Ovary (tissue), 9 donors: Measurements from ENCODE around the gene NME7. TPM values are rescaled to one million over a fixed set of nuclear protein-coding genes. Genes with fewer than 3 reads are reported as not detected.

Experiments used
- DNase-seq, 5 donors: peaks; one replicate each; pipeline ENCODE4 v3.0.0-alpha.2; 2019 to 2020
- H3K27ac ChIP-seq, 2 donors: fragments of 200-600 bp; one replicate each; pipeline versions ENCODE4 v1.5.1 to v1.8.0; 2019 to 2022
- H3K27me3 ChIP-seq: fragments of 200-600 bp; one replicate; pipeline ENCODE4 v1.8.0; 2022
- H3K36me3 ChIP-seq: fragments of 200-600 bp; sonication (generic); one replicate; pipeline ENCODE4 v1.5.1; 2019
- H3K4me1 ChIP-seq: one replicate; pipeline ENCODE4 v1.8.1; 2013; ENCODE audit warnings: mild to moderate bottlenecking, moderate library complexity; ENCODE audit not compliant: insufficient read depth
- H3K4me3 ChIP-seq: fragments of 200-600 bp; sonication (generic); one replicate; pipeline ENCODE4 v1.5.1; 2017
- H3K9me3 ChIP-seq, 2 donors: fragments of 200-600 bp in 1 of 2; sonication (generic) in 1 of 2; one replicate each; pipeline versions ENCODE4 v1.5.1 to v1.8.1; 2013 to 2019; ENCODE audit warnings: mild to moderate bottlenecking in 1 of 2, moderate library complexity in 1 of 2
- CTCF ChIP-seq, 3 donors: fragments of 450-650 bp in 2 of 3; fragments of 200-600 bp in 1 of 3; IDR thresholded peaks; one replicate each; pipeline versions ENCODE4 v1.5.1 to v1.8.0; 2016 to 2022; ENCODE audit warnings: antibody characterized with exemption in 3 of 3, mild to moderate bottlenecking in 1 of 3
- EP300 ChIP-seq: sonication (generic); formaldehyde crosslinking; IDR thresholded peaks from one replicate; pipeline ENCODE4 v1.6.1; 2017; ENCODE audit warnings: antibody characterized with exemption
- POLR2A ChIP-seq: fragments of 450-650 bp; IDR thresholded peaks from one replicate; pipeline ENCODE4 v1.6.1; 2017; ENCODE audit warnings: antibody characterized with exemption, mild to moderate bottlenecking, moderate library complexity
- WGBS, 3 donors: extraction: QIAGEN DNeasy Blood & Tissue Kit in 1 of 3; methylation state at CpG; one replicate each; pipeline versions ENCODE4 v1.1.5 to v1.1.7; 2013 to 2017; 5-methylcytosine and 5-hydroxymethylcytosine counted together
- intact Hi-C, 4 donors: fragments of 100-400 bp; cut with DNase I; formaldehyde crosslinking; loops; one replicate each; pipeline versions ENCODE4 v1.11.0 to v1.15.1; 2022 to 2023
- polyA plus RNA-seq, 2 donors: library from polyadenylated mRNA; stranded (reverse); fragments of 200-250 nt in 1 of 2; fragments of 350-450 nt in 1 of 2; fragmentation: Illumina TruSeq in 1 of 2; extraction: RNeasy Lipid Tissue Mini Kit (QIAGEN cat#74804) in 1 of 2; gene quantifications; one replicate each; pipeline ENCODE4 v1.2.3, GENCODE V29; 2013 to 2014
- total RNA-seq, 7 donors: library from RNA; depleted of rRNA in 2 of 7; stranded (reverse); fragments of >200 nt in 2 of 7; fragmentation: NEBNext Ultra II Directional in 3 of 7; extraction: Animal tissue kit (Norgen Biotek cat#: 25700) in 3 of 7; gene quantifications; one replicate each; pipeline versions ENCODE4 v1.1.0 to v1.2.4, GENCODE V29; 2016 to 2023
- donor health status: DM: no; HTN: no; CAD: no; lungs with moderate emphysema.
- donor health status: DM: no; HTN: no; CAD: no.
- donor health status: Bipolar disorder and iron deficiency.
- donor health status: DM: yes; HTN: yes; CAD: no.
- donor health status: DM: no; HTN: no; CAD: no.
- donor health status: DM: yes; HTN: yes; CAD: no.

Gene NME7
- total and polyA plus RNA-seq, 9 donors = 14.2 to 30.0 (median 18.4) TPM

- peak; percentile 48 to 81 (median 58) for DNase-seq
- no peaks in the 10 kb centered on the region for H3K27me3 ChIP-seq
- no peaks in the 10 kb centered on the region for H3K9me3 ChIP-seq
- H3K36me3 ChIP-seq = no peaks in the 10 kb centered on the region
- peak overlapping the region; percentile 93 for H3K4me3 ChIP-seq
- H3K27ac ChIP-seq = peak overlapping the region in 1 of 2 donors; percentile 59
- TF ChIP-seq CTCF (IDR thresholded peaks at IDR 0.05) (no peak), EP300 (no peak), POLR2A (no peak)
- intact Hi-C loops = loop anchor here in 3 of 4 donors (5.0 to 10.0 kb wide), 3 partner anchors 375 to 505 kb away; partner anchors contain the start of gene SLC19A2 (in 2 of the 3)
- WGBS, 3 donors = 32 to 36% (median 35%) methylated on average over 8 of the region's 8 CpGs
- H3K4me1 ChIP-seq = peaks cover 11% of the 10 kb centered on the region
These were observed 257.9 kb downstream of the NME7 start for GRCh38 chr1:169109561-169110134.

GRCh38 chr1:169108863-169109560 is 258.6 kb downstream of the NME7 start:
- WGBS, 3 donors = 69 to 75% (median 74%) methylated on average over 10 of the region's 10 CpGs
- Histone ChIP-seq H3K27me3 (no peaks in the 10 kb centered on the region), H3K9me3 (no peaks in the 10 kb centered on the region), H3K4me1 (peaks cover 11% of the 10 kb centered on the region), H3K27ac (peak overlapping the region; percentile 44 to 59), H3K36me3 (no peaks in the 10 kb centered on the region), H3K4me3 (peak overlapping the region; percentile 93)
- no peak for DNase-seq
- intact Hi-C loops = loop anchor here in 3 of 4 donors (5.0 to 10.0 kb wide), 3 partner anchors 376 to 504 kb away; partner anchors contain the start of gene SLC19A2 (in 2 of the 3)
- TF ChIP-seq EP300 (no peak), CTCF (IDR thresholded peaks at IDR 0.05) (peak in 2 of 3 donors; percentile 14 to 25)

GRCh38 chr1:169108223-169108622 is 259.4 kb downstream of the NME7 start:
- Histone ChIP-seq H3K27ac (peak overlapping the region; percentile 44 to 59), H3K4me3 (peak overlapping the region; percentile 93), H3K27me3 (no peaks in the 10 kb centered on the region), H3K9me3 (no peaks in the 10 kb centered on the region), H3K4me1 (peaks cover 11% of the 10 kb centered on the region), H3K36me3 (no peaks in the 10 kb centered on the region)
- peak in 2 of 5 donors; percentile 32 to 42 for DNase-seq
- TF ChIP-seq CTCF (IDR thresholded peaks at IDR 0.05) = no peak
- no peak for TF ChIP-seq EP300
- intact Hi-C loops = loop anchor here in 3 of 4 donors (5.0 to 10.0 kb wide), 3 partner anchors 377 to 503 kb away; partner anchors contain the start of gene SLC19A2 (in 2 of the 3)
- WGBS, 3 donors = 34 to 39% (median 37%) methylated on average over 2 of the region's 2 CpGs

- 8 to 11% (median 9%) methylated on average over 9 of the region's 9 CpGs for WGBS, 3 donors
- peak; percentile 20 to 41 (median 30) for DNase-seq
- no peaks in the 10 kb centered on the region for H3K27me3 ChIP-seq
- intact Hi-C loops = loop anchor here in 3 of 4 donors (5.0 to 10.0 kb wide), 3 partner anchors 377 to 503 kb away; partner anchors contain the start of gene SLC19A2 (in 2 of the 3)
- H3K4me1 ChIP-seq = peaks cover 11% of the 10 kb centered on the region
- no peak for TF ChIP-seq CTCF (IDR thresholded peaks at IDR 0.05)
- TF ChIP-seq POLR2A = no peak
- TF ChIP-seq EP300 = no peak
- H3K9me3 ChIP-seq = no peaks in the 10 kb centered on the region
- no peaks in the 10 kb centered on the region for H3K36me3 ChIP-seq
- peak overlapping the region; percentile 58 to 88 for H3K27ac ChIP-seq
- peak overlapping the region; percentile 93 for H3K4me3 ChIP-seq
These were observed 259.9 kb downstream of the NME7 start for GRCh38 chr1:169107603-169108208.
